Fibroblast of lung (primary cell): ENCODE data around the gene TENM3.

Source experiments
- CTCF ChIP-seq, 2 donors: IDR thresholded peaks in 1 of 2; conservative IDR thresholded peaks in 1 of 2; 1 replicate in 1 of 2; 2 replicates in 1 of 2; pipeline ENCODE4 v1.5.1; 2011 to 2012; ENCODE audit warnings: low read length in 2 of 2, control low read depth in 1 of 2, inconsistent platforms in 1 of 2, low read depth in 1 of 2, mild to moderate bottlenecking in 1 of 2
- EZH2 ChIP-seq: IDR thresholded peaks from 2 replicates; pipeline ENCODE4 v1.5.1; 2012; ENCODE audit warnings: low read length, control low read depth, mild to moderate bottlenecking; ENCODE audit errors: missing control alignments

- no peak for TF ChIP-seq CTCF (conservative IDR thresholded peaks at IDR 0.05 in 1 of 2, IDR thresholded peaks at IDR 0.05 in 1 of 2; ENCODE audit: low read depth in 1 of 2, low read length in 2 of 2)
- no peak for TF ChIP-seq EZH2
Measured at GRCh38 chr4:182831376-182831775, 588.2 kb downstream of the TENM3 start.
